T-cell (primary cell): ENCODE measurements around the gene COL4A1. TPM values are rescaled to one million over a fixed set of nuclear protein-coding genes. Genes with fewer than 3 reads are reported as not detected.

ENCODE experiments used
- ATAC-seq, 4 experiments: fragments of 200-7000 bp in 3 of 4; fragments of 150-1000 bp in 1 of 4; cut with Tn5 transposase; replicated peaks in 1 of 4; 1 replicate in 3 of 4; 2 replicates in 1 of 4; pipeline ENCODE4 v1.10.0; 2021; ENCODE audit warnings: moderate library complexity in 3 of 4, mild to moderate bottlenecking in 2 of 4, moderate number of reproducible peaks in 1 of 4
- CTCF ChIA-PET, 2 donors: fragments of 300-600 bp; sonication (Branson Sonifier 250); formaldehyde crosslinking; loops; one replicate each; lab custom pipeline; 2022; ENCODE audit warnings: antibody characterized with exemption in 2 of 2; lab: Charles Lee
- POLR2A ChIA-PET, 2 donors: fragments of 300-600 bp; sonication (Branson Sonifier 250); formaldehyde crosslinking; loops; one replicate each; lab custom pipeline; 2022; ENCODE audit warnings: antibody characterized with exemption in 2 of 2; lab: Charles Lee
- DNase-seq, 35 experiments: peaks; one replicate each; pipeline versions ENCODE4 v3.0.0 to v3.0.0-alpha.2; 2013 to 2023
- H3K27ac ChIP-seq: one replicate; pipeline ENCODE4 v1.5.1; 2013; ENCODE audit warnings: low read length
- H3K27me3 ChIP-seq, 2 experiments: replicated peaks in 1 of 2; 1 replicate in 1 of 2; 2 replicates in 1 of 2; pipeline versions ENCODE4 v1.6.1 to v1.7.0; 2013; ENCODE audit warnings: low read length in 1 of 2, mixed read lengths in 1 of 2; ENCODE audit not compliant: control insufficient read depth in 2 of 2, insufficient read depth in 2 of 2; ENCODE audit errors: extremely low read depth in 1 of 2
- H3K36me3 ChIP-seq, 2 donors: 1 replicate in 1 of 2; 2 replicates in 1 of 2; pipeline versions ENCODE4 v1.6.1 to v1.7.0; 2013; ENCODE audit warnings: low read length in 1 of 2; ENCODE audit not compliant: control insufficient read depth in 2 of 2, insufficient read depth in 1 of 2; ENCODE audit errors: extremely low read depth in 1 of 2
- H3K4me1 ChIP-seq, 2 experiments: 1 replicate in 1 of 2; 2 replicates in 1 of 2; pipeline versions ENCODE4 v1.6.1 to v1.7.0; 2013; ENCODE audit warnings: low read length in 2 of 2, mixed read lengths in 1 of 2; ENCODE audit not compliant: insufficient read depth in 2 of 2, control insufficient read depth in 1 of 2; ENCODE audit errors: extremely low read depth in 1 of 2
- H3K4me3 ChIP-seq, 2 donors: 1 replicate in 1 of 2; 2 replicates in 1 of 2; pipeline versions ENCODE4 v1.5.1 to v1.7.0; 2013; ENCODE audit warnings: mild to moderate bottlenecking in 2 of 2, low read length in 1 of 2, moderate library complexity in 1 of 2; ENCODE audit not compliant: control insufficient read depth in 1 of 2; ENCODE audit errors: extremely low read depth in 1 of 2
- H3K9me3 ChIP-seq: 2 replicates; pipeline ENCODE4 v1.7.0; 2013
- H3K27ac Mint-ChIP-seq, 2 donors: one replicate each; pipeline ENCODE4 v1.8.0; 2020 to 2021; ENCODE audit warnings: mild to moderate bottlenecking in 2 of 2, mixed read lengths in 2 of 2
- H3K27me3 Mint-ChIP-seq, 2 donors: one replicate each; pipeline ENCODE4 v1.8.0; 2021 to 2022; ENCODE audit warnings: mixed read lengths in 2 of 2
- H3K36me3 Mint-ChIP-seq: one replicate; pipeline ENCODE4 v1.8.0; 2021; ENCODE audit warnings: mixed read lengths
- H3K4me1 Mint-ChIP-seq, 3 donors: one replicate each; pipeline ENCODE4 v1.8.0; 2020 to 2022; ENCODE audit warnings: mixed read lengths in 3 of 3, mild to moderate bottlenecking in 1 of 3
- H3K4me3 Mint-ChIP-seq, 3 donors: one replicate each; pipeline ENCODE4 v1.8.0; 2020 to 2022; ENCODE audit warnings: mild to moderate bottlenecking in 3 of 3, mixed read lengths in 3 of 3, moderate library complexity in 3 of 3
- H3K9me3 Mint-ChIP-seq, 3 donors: one replicate each; pipeline ENCODE4 v1.8.0; 2020 to 2022; ENCODE audit warnings: mixed read lengths in 3 of 3
- WGBS: methylation state at CpG from one replicate; pipeline ENCODE4 v1.1.5; 2013; ENCODE audit warnings: missing lambda C conversion rate; ENCODE audit not compliant: insufficient coverage; 5-methylcytosine and 5-hydroxymethylcytosine counted together
- total RNA-seq, 35 experiments: library from RNA in 6 of 35; stranded (reverse) in 6 of 35; fragments of 120-200 nt in 1 of 35; gene quantifications; one replicate each; pipeline versions ENCODE4 v1.2.1 to v1.2.4 and lab custom pipeline; 2013 to 2026

COL4A1 gene
- total RNA-seq, 5 donors from 2014 or later (not counting 1 experiment from before 2014, with no cell fraction given): 0.49 to 1.3 (median 0.85) TPM; not detected in 2

- DNase-seq: no peak
- H3K4me1 Mint-ChIP-seq: no peaks in the 10 kb centered on the region
- no peaks in the 10 kb centered on the region for H3K9me3 ChIP-seq
- no peaks in the 10 kb centered on the region for H3K36me3 Mint-ChIP-seq
- no peak overlapping the region for H3K27ac Mint-ChIP-seq
- ChIA-PET POLR2A (no interaction called here), CTCF (no interaction called here)
- no peak overlapping the region for H3K27ac ChIP-seq
- ATAC-seq: no peak
- no peaks in the 10 kb centered on the region for H3K9me3 Mint-ChIP-seq
- no peaks in the 10 kb centered on the region for H3K36me3 ChIP-seq
- no peak overlapping the region for H3K4me3 ChIP-seq
- peaks cover 0 to 11% of the 10 kb centered on the region in 2 experiments for H3K27me3 ChIP-seq
- peaks cover 10 to 28% of the 10 kb centered on the region in 2 donors for H3K27me3 Mint-ChIP-seq
- WGBS: 76% methylated on average over 3 of the region's 5 CpGs
- no peak overlapping the region for H3K4me3 Mint-ChIP-seq
- H3K4me1 ChIP-seq: no peaks in the 10 kb centered on the region
Measured at GRCh38 chr13:110281736-110282135, 25.2 kb downstream of the COL4A1 start.

DNA sequence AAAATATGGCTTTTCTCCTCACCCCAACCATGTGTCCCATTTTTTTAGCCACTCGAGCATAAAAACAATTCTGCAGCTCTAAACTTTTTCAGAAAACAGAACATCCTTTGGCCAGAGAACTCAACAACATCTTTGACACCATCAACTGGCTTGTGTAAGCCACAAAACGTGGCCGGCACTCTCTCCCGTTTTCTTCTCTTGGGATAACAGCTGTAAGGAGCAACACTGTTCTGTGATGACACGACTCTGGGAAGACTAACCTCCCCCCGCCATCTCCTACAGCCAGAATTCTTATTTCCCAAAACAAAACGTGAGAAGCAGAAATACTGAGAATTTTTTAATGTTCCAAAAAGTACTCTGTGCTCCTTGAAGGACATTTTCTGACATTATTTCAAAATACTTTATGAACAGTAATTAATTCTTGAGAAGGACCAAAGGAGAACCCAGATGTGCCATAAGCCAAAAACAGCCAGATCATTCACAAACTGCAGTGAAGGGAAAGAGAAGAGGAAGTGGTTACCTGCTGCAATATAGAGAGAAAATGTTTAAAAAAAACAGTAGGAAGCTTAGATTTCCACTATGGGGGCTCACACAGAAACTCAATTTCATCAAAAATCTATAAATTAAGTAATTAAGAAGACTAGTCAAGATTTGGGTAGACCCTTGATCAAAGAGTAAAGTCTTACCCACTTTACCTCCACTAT lies 25.8 kb downstream of the COL4A1 start:
- no peak overlapping the region for H3K4me3 Mint-ChIP-seq
- no peak overlapping the region for H3K27ac ChIP-seq
- H3K9me3 Mint-ChIP-seq: no peaks in the 10 kb centered on the region
- ATAC-seq (no peak), DNase-seq (no peak)
- no peaks in the 10 kb centered on the region for H3K36me3 ChIP-seq
- ChIA-PET CTCF (no interaction called here), POLR2A (no interaction called here)
- peaks cover 10 to 28% of the 10 kb centered on the region in 2 donors for H3K27me3 Mint-ChIP-seq
- no peaks in the 10 kb centered on the region for H3K4me1 ChIP-seq
- no peaks in the 10 kb centered on the region for H3K4me1 Mint-ChIP-seq
- no peaks in the 10 kb centered on the region for H3K36me3 Mint-ChIP-seq
- H3K9me3 ChIP-seq: no peaks in the 10 kb centered on the region
- WGBS: 71% methylated on average over 4 of the region's 7 CpGs
- H3K27ac Mint-ChIP-seq: no peak overlapping the region
- no peak overlapping the region for H3K4me3 ChIP-seq
- peaks cover 0 to 8% of the 10 kb centered on the region in 2 experiments for H3K27me3 ChIP-seq

DNA sequence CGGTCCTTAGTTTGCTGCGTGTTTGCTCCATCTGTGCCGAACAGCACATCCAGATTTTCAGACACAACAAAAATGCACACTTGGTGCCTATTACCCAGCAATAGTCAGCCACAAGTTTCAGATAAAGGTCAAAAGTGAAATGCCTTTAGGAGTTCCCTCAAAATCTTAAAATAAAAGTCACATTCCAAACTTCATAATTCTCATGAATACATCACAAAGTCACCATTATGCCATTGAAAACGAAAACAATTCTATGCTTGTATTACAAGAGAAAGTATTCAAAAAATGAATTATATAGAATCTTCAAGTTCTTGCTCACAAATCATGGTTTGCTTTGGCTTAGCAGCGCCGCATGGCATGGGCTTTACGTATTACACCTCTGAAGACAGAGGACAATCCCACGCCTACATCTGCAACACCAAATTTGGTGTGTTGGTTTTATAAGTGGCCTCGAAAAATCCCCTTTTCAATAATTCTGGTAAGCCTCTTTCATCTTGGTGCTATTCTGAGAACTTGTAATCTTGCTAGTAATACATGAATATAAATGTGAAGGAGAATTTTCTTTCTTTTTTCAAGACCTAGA lies 26.6 kb downstream of the COL4A1 start:
- DNase-seq: no peak
- Mint-ChIP-seq H3K27ac (no peak overlapping the region), H3K9me3 (no peaks in the 10 kb centered on the region), H3K4me3 (no peak overlapping the region), H3K27me3 (peaks cover 8 to 25% of the 10 kb centered on the region in 2 donors), H3K4me1 (no peaks in the 10 kb centered on the region), H3K36me3 (no peaks in the 10 kb centered on the region)
- no peaks in the 10 kb centered on the region for H3K4me1 ChIP-seq
- ChIA-PET POLR2A (no interaction called here), CTCF (interaction anchor here in 1 of 2 donors (0.6 kb wide), 1 partner anchor 9 kb away, joined by 3 read pairs; no protein-coding TSS in a partner anchor)
- 89% methylated on average over 3 of the region's 9 CpGs for WGBS
- H3K27me3 ChIP-seq: peaks cover 0 to 6% of the 10 kb centered on the region in 2 experiments
- no peaks in the 10 kb centered on the region for H3K9me3 ChIP-seq
- H3K4me3 ChIP-seq: no peak overlapping the region
- ATAC-seq: no peak
- H3K27ac ChIP-seq: no peak overlapping the region
- no peaks in the 10 kb centered on the region for H3K36me3 ChIP-seq

- H3K9me3 ChIP-seq: no peaks in the 10 kb centered on the region
- DNase-seq: no peak
Measured at GRCh38 chr13:110279684-110280083, 27.3 kb downstream of the COL4A1 start.

GRCh38 chr13:110278859-110279258 lies 28.1 kb downstream of the COL4A1 start:
- Mint-ChIP-seq H3K36me3 (no peaks in the 10 kb centered on the region), H3K27ac (no peak overlapping the region), H3K4me1 (no peaks in the 10 kb centered on the region), H3K9me3 (no peaks in the 10 kb centered on the region), H3K4me3 (no peak overlapping the region), H3K27me3 (peaks cover 4 to 16% of the 10 kb centered on the region in 2 donors)
- DNase-seq (no peak), ATAC-seq (no peak)
- no peak overlapping the region for H3K27ac ChIP-seq
- no peaks in the 10 kb centered on the region for H3K9me3 ChIP-seq
- POLR2A ChIA-PET: no interaction called here
- H3K36me3 ChIP-seq: no peaks in the 10 kb centered on the region
- 78% methylated on average over 5 of the region's 7 CpGs for WGBS
- CTCF ChIA-PET: no interaction called here
- no peak overlapping the region for H3K4me3 ChIP-seq
- H3K27me3 ChIP-seq: peaks cover 0 to 5% of the 10 kb centered on the region in 2 experiments
- H3K4me1 ChIP-seq: no peaks in the 10 kb centered on the region

More at GRCh38 chr13:110279684-110280083, 27.3 kb downstream of the COL4A1 start:
- H3K4me1 ChIP-seq: no peaks in the 10 kb centered on the region
- Mint-ChIP-seq H3K27ac (no peak overlapping the region), H3K36me3 (no peaks in the 10 kb centered on the region), H3K4me3 (no peak overlapping the region), H3K9me3 (no peaks in the 10 kb centered on the region), H3K4me1 (no peaks in the 10 kb centered on the region), H3K27me3 (peaks cover 4 to 22% of the 10 kb centered on the region in 2 donors)
- CTCF ChIA-PET: interaction anchor here in 1 of 2 donors (0.6 kb wide), 1 partner anchor 9 kb away, joined by 3 read pairs; no protein-coding TSS in a partner anchor
- no peak overlapping the region for H3K27ac ChIP-seq
- H3K36me3 ChIP-seq: no peaks in the 10 kb centered on the region
- POLR2A ChIA-PET: no interaction called here
- no peak overlapping the region for H3K4me3 ChIP-seq
- H3K27me3 ChIP-seq: peaks cover 0 to 6% of the 10 kb centered on the region in 2 experiments
- WGBS: 85% methylated on average over 2 of the region's 4 CpGs
- no peak for ATAC-seq

GRCh38 chr13:110277357-110277975 lies 29.5 kb downstream of the COL4A1 start:
- H3K4me3 ChIP-seq: no peak overlapping the region
- ChIA-PET POLR2A (no interaction called here), CTCF (interaction anchor here in 1 of 2 donors (0.7 kb wide), 1 partner anchor 1849 kb away, joined by 4 read pairs; no protein-coding TSS in a partner anchor)
- 93% methylated on average over 3 of the region's 5 CpGs for WGBS
- Mint-ChIP-seq H3K4me3 (no peak overlapping the region), H3K27me3 (peaks cover 6 to 16% of the 10 kb centered on the region in 2 donors), H3K4me1 (no peaks in the 10 kb centered on the region), H3K9me3 (no peaks in the 10 kb centered on the region), H3K27ac (no peak overlapping the region), H3K36me3 (no peaks in the 10 kb centered on the region)
- no peaks in the 10 kb centered on the region for H3K36me3 ChIP-seq
- H3K27ac ChIP-seq: no peak overlapping the region
- ATAC-seq: no peak
- H3K4me1 ChIP-seq: no peaks in the 10 kb centered on the region
- no peaks in the 10 kb centered on the region for H3K27me3 ChIP-seq
- DNase-seq: no peak
- no peaks in the 10 kb centered on the region for H3K9me3 ChIP-seq
